GM19438 (cell line): ENCODE measurements around the gene PTPRD.

Experiments
- ATAC-seq: cut with Tn5 transposase; IDR thresholded peaks from one replicate; pipeline ENCODE4 v1.9.1; 2021; ENCODE audit warnings: low read depth; ENCODE audit not compliant: unreplicated experiment

Gene PTPRD

DNA sequence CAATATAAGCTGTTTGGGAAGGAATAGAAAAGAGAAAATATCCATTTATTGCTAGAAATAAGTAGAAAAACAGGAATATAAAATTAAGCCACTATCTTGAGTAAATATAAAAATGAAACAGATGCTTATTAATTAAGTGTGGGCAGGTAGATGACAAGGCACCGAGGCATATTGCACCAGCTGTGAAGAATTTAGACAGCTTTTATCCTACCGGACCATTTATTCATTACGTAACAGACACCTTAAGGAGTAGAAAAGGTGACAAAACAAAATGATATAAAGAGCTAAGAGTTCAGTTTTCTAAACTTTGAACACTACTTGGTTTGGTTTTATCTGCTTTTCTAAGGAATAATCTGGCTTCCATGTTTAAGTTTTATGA lies 404.1 kb downstream of the PTPRD start:
- no peak for ATAC-seq

DNA sequence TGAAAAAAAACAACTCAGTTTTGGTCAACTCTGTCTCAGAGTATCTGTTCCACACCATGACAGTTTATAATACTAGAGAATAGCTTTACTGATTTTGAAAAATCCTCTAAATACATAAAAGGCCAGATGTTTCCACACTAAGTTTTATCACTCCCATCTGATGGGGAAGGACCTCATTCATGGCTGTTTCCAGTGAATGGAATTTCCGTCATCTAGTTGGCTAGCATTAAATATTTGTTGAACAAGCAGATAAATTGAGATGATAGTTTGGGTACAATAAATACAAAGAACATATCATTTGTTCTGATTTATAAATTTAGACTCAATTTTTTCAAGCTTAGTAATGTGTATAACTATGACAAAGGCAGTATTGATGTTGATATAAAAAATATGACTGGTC lies 408.5 kb downstream of the PTPRD start:
- no peak for ATAC-seq

DNA sequence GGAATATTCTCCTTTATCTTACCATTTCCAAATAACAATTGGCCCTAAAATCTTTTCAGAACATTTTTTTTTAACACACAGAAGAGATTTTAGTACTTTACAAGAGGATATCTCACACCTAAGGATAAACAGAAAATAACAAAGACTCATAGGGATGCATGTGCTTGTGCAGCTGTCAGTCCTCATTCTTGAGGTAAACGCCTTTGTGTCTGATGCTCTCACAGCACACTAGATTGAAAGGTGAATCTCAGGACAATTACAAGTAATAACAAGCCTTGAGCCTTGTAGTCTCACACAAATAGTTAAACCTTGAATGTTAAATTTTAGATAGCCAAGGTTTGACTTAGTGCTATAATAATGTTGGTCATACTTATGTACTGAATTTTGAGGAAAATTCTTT lies 439.2 kb downstream of the PTPRD start:
- ATAC-seq: no peak

- no peak for ATAC-seq
Observed at GRCh38 chr9:10172476-10172875, 440.3 kb downstream of the PTPRD start.

- ATAC-seq: no peak
Observed at GRCh38 chr9:10168241-10168640, 444.6 kb downstream of the PTPRD start.

DNA sequence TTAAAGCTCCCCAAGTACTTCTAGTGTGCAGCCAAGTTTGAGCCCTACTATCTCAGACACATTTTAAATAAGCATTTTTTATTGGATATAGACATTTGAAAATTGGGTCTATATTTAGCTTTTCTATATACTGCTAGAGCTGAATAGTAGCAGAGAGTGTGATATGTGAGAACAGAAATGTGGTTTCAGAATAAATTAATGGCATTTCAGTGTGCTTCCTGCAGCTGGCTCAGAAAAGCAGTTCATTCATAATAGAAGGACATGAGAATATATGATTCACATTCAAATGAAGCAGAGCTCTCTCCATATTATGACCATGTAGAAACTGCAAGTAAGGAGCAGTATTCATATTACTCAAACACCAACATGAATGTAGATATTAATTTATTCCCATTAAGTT lies 464.0 kb downstream of the PTPRD start:
- no peak for ATAC-seq

- ATAC-seq: no peak
Observed at GRCh38 chr9:10146517-10147331, 466.1 kb downstream of the PTPRD start.

DNA sequence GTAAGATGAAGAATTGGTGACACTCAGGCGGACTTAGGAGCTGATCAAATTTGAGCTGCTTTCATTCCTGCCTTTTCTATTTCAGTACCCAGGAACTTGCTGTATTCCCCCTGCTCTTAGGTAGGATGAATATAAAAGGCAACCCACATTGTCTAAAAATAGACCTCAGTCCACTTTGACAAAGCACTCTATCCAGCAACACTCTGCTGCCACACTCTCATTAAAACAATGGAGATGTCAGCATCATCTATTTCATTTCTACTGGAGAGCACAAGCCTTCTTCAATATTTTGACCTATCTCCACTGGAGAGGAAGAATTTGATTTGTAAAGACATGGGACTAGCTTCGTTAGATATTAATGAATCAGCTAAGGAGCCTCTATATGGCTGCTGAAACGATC lies 468.4 kb downstream of the PTPRD start:
- no peak for ATAC-seq

DNA sequence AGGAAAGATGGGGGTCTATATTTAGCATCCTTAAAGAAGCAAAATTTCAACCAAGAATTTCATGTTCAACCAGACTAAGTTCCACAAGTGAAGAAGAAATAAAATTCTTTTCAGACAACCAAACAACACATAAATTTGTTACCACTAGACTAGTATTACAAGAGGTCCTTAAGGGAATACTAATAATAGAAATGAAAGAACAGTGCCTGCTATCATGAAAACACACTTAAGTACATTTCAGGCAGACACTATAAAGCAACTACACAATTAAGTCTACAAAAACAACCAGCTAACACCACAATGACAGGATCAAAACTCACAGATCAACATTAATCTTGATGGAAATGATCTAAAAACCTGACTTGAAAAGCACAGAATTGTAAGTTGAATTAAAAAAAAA lies 477.2 kb downstream of the PTPRD start:
- no peak for ATAC-seq

- ATAC-seq: no peak
Observed at GRCh38 chr9:10134266-10134665, 478.5 kb downstream of the PTPRD start.

GRCh38 chr9:10130061-10130675 lies 482.6 kb downstream of the PTPRD start:
- no peak for ATAC-seq

DNA sequence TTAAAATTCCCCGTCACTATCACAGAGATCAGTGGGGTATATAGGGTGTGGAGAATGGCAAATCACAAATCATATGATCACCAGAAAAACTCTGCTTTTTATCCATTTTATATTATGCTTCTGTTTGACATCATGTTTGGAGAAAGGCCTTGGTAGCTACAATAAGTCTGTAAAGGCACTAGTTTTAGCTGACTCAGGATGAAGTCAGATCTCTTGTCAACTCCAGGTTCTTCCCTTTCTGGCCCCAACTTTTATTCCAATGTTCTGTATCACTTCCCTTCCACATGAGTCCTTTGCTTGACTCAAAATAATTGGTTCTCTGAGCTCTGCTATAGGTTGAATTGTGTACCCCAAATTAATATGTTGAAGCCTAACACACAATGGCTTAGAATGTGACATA lies 484.9 kb downstream of the PTPRD start:
- ATAC-seq: no peak

DNA sequence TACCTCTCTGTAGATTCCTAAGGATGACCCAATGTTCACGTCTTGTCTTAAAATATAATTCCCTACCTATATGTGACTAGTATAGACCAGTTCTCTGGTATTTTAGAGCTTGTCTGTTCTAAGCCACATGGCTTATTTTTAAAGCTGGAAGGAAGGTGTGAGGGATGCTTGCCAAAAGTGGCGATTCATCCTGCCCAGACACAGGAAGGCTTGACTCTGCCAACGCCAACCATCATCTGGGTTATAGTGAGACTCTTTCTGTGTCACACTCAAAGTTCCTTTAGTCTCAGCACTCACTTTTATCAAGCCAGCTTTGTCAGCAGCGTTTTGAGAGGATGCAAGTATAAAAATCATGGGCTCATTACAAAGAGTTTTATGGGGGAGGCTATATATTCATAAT lies 500.0 kb downstream of the PTPRD start:
- no peak for ATAC-seq

DNA sequence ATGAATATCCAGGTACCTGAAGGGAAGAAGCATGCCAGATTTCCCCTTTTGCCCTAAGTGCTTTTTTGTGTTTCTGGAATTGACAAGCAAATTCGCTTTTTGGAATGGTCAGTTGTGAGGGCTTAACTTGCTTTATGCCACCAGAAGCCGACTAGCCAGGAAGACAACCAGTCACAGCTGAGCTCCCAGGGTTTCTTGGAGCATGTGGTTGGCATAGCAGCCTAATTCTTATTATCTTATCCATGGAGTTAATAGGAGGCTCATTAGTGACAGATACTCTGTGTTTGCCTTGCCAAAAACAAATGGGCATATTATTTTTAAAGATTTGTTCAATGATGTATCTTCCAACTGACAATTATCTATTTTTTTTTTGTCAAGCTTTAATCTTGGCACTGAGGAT lies 500.7 kb downstream of the PTPRD start:
- ATAC-seq: no peak

DNA sequence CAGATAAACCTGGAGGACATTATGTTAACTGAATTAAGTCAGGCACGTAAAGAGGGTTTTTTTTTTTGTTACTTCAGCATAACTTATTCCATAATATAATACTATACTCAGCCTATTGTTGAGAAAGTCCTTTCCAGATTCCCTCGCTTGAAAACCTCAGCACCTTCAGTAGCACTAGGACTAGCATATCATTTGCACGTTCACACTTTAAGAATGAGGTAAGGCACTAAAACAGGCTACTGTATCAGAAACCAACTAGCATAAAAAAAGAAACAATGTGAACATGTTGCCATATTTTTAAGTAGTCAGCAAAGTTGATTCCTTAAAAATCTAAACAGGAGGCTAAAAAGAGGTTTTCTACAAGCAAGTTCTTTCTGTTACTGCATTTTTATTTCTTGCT lies 504.0 kb downstream of the PTPRD start:
- no peak for ATAC-seq

DNA sequence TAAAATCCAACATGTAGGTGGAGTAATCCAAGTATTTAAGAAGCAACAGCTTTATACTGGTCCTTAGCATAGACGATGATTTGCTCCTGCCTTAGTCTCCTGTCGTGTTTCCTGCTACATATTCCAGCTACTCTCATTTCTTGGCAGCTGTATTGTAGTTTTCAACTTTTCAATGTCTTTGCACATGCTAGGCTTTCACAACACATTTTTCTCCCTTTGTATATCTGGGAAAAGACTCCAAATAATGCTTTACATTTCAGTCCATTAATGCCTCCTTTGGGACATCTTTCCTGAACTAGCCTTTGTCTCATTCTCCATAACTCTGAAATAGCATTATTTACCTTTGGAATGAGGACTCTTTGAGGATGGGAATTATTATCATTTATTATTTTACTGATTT lies 508.0 kb downstream of the PTPRD start:
- no peak for ATAC-seq

DNA sequence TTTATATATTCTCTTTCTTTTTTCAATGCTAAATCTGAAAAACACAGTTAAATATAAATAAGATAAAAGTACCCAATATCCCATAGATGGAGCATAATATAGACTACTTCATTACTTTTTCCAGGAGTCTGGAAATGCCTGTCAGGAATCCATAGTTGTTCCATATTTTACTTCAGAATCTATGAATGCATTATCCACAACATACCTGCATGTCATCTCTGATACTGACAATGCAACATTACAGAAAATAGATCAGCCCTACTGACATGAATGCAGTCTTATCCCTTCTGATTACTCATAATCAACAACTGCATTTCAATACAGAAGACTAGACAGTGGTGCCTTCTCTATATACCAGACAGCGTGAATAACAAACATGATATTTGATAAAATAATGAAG lies 517.6 kb downstream of the PTPRD start:
- ATAC-seq: no peak

GRCh38 chr9:10094563-10094962 lies 518.2 kb downstream of the PTPRD start:
- no peak for ATAC-seq

- no peak for ATAC-seq
Observed at GRCh38 chr9:10080012-10080411, 532.8 kb downstream of the PTPRD start.

GRCh38 chr9:10079284-10079964 lies 533.4 kb downstream of the PTPRD start:
- no peak for ATAC-seq

DNA sequence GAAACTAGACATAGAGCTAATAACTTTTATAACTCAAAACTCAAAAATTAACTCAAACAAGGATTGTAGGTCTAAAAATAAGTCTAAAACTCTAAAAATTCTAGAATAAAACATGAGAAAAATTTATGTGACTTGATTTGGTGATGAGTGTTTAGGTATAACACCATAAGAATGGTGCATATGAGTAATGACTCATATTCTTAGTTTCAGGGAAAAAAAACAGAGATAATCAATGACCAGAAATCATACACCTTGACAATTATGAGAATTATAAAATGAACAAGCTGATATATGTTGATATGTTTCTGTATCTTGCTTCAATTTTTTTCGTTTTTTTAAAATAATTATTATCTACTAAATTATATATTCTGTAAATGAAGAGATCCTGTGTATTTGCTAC lies 541.2 kb downstream of the PTPRD start:
- ATAC-seq: no peak
